Measurements from ENCODE around the gene PSENEN.

The PSENEN gene

GRCh38 chr19:35738887-35739229 is 6.6 kb upstream of the PSENEN start:
- no peak overlapping the region for H3K27ac ChIP-seq (ENCODE audit: low read depth, low read length)
- H3K4me3 ChIP-seq (ENCODE audit: low read depth in 1 of 2, low read length in 2 of 2) = no peak overlapping the region
- peaks cover 54% of the 10 kb centered on the region for H3K36me3 ChIP-seq (ENCODE audit: insufficient read depth, low read length)
- H3K27me3 ChIP-seq (ENCODE audit: control insufficient read depth in 1 of 2, insufficient read depth in 2 of 2, low read length in 2 of 2) = no peaks in the 10 kb centered on the region
- H3K4me1 ChIP-seq (ENCODE audit: insufficient read depth, low read length) = peaks cover 13% of the 10 kb centered on the region
- H3K9me3 ChIP-seq (ENCODE audit: low read length) = no peaks in the 10 kb centered on the region
- no peak overlapping the region for H3K9ac ChIP-seq (ENCODE audit: low read length)

DNA sequence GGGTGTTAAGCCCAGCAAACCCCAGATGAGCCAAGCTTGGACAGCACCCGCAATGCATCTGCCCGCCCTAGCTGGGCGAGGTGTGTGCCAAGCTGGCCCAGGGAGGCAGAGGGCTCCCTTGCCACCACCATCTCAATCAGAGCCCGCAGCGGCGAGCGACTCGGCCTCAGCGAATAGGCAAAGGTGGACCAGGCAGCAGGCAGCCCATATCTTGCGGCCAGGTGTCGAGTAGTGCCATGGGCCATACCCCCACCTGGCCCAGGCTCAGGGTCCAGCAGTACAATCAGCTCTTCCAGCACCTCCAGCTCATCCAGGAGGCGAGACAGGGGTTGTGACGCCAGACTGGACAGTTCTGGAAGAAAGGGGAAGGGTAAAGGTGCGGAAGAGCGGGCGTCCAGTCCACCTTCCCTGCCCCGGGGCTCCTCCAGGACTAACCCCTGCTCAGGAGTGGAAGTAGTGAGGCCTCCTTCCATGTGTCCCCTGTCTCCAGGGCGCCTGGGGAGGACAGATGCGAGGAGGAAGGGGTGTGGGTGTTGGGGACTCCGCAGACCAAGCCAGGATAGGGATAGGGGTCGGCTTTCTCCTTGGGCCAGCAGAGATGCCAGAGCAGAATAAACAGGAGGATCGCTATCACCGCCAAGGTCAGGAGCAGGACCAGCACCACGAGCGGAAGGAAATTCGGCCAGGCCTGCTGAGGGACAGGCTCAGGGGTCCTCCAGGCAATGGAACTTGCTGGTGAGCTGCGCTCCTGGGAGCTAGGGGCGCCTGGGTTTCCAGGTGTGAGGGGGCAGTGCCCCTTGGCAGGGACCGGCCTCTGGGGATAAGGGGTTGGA is 6.0 kb upstream of the PSENEN start:
- no peaks in the 10 kb centered on the region for H3K27me3 ChIP-seq (ENCODE audit: control insufficient read depth in 1 of 2, insufficient read depth in 2 of 2, low read length in 2 of 2)
- H3K9me3 ChIP-seq (ENCODE audit: low read length) = no peaks in the 10 kb centered on the region
- H3K27ac ChIP-seq (ENCODE audit: low read depth, low read length) = peak overlapping the region; percentile 72
- H3K4me3 ChIP-seq (ENCODE audit: low read depth in 1 of 2, low read length in 2 of 2) = peak overlapping the region in 1 of 2 donors; percentile 70
- no peak overlapping the region for H3K9ac ChIP-seq (ENCODE audit: low read length)
- peaks cover 19% of the 10 kb centered on the region for H3K4me1 ChIP-seq (ENCODE audit: insufficient read depth, low read length)
- peaks cover 48% of the 10 kb centered on the region for H3K36me3 ChIP-seq (ENCODE audit: insufficient read depth, low read length)

- Histone ChIP-seq H3K27ac (ENCODE audit: low read depth, low read length) (peak overlapping the region; percentile 72), H3K9me3 (ENCODE audit: low read length) (no peaks in the 10 kb centered on the region), H3K27me3 (ENCODE audit: control insufficient read depth in 1 of 2, insufficient read depth in 2 of 2, low read length in 2 of 2) (no peaks in the 10 kb centered on the region), H3K4me1 (ENCODE audit: insufficient read depth, low read length) (peaks cover 21% of the 10 kb centered on the region), H3K36me3 (ENCODE audit: insufficient read depth, low read length) (peaks cover 43% of the 10 kb centered on the region), H3K9ac (ENCODE audit: low read length) (peak overlapping the region; percentile 42), H3K4me3 (ENCODE audit: low read depth in 1 of 2, low read length in 2 of 2) (peak overlapping the region; percentile 60 to 70)
These were observed 5.4 kb upstream of the PSENEN start for GRCh38 chr19:35740108-35740422.

- no peaks in the 10 kb centered on the region for H3K9me3 ChIP-seq (ENCODE audit: low read length)
- H3K27ac ChIP-seq (ENCODE audit: low read depth, low read length) = peak overlapping the region; percentile 76
- H3K4me1 ChIP-seq (ENCODE audit: insufficient read depth, low read length) = peaks cover 21% of the 10 kb centered on the region
- H3K36me3 ChIP-seq (ENCODE audit: insufficient read depth, low read length) = peaks cover 37% of the 10 kb centered on the region
- peak overlapping the region; percentile 60 to 88 for H3K4me3 ChIP-seq (ENCODE audit: low read depth in 1 of 2, low read length in 2 of 2)
- no peaks in the 10 kb centered on the region for H3K27me3 ChIP-seq (ENCODE audit: control insufficient read depth in 1 of 2, insufficient read depth in 2 of 2, low read length in 2 of 2)
- peak overlapping the region; percentile 57 for H3K9ac ChIP-seq (ENCODE audit: low read length)
These were observed 4.8 kb upstream of the PSENEN start for GRCh38 chr19:35740423-35741202.

DNA sequence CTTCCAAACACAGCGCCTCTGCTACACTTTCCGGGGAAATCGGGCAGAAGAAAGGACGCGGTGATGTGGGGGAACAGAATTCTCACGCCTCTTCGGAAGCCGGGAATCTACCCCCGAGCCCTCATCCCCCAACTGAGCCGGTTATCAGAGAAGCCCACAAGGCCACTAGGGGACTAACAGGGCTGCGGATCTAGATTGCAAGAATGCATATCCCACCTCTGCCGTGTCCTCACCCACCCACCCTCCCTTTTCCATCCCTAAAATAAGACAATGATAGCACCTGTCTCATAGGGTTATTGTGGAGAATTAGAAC is 4.3 kb upstream of the PSENEN start:
- Histone ChIP-seq H3K4me1 (ENCODE audit: insufficient read depth, low read length) (peaks cover 25% of the 10 kb centered on the region), H3K36me3 (ENCODE audit: insufficient read depth, low read length) (peaks cover 33% of the 10 kb centered on the region), H3K27me3 (ENCODE audit: control insufficient read depth in 1 of 2, insufficient read depth in 2 of 2, low read length in 2 of 2) (no peaks in the 10 kb centered on the region), H3K9me3 (ENCODE audit: low read length) (no peaks in the 10 kb centered on the region), H3K9ac (ENCODE audit: low read length) (peak overlapping the region; percentile 57), H3K4me3 (ENCODE audit: low read depth in 1 of 2, low read length in 2 of 2) (peak overlapping the region; percentile 38 to 88), H3K27ac (ENCODE audit: low read depth, low read length) (peak overlapping the region; percentile 76)

DNA sequence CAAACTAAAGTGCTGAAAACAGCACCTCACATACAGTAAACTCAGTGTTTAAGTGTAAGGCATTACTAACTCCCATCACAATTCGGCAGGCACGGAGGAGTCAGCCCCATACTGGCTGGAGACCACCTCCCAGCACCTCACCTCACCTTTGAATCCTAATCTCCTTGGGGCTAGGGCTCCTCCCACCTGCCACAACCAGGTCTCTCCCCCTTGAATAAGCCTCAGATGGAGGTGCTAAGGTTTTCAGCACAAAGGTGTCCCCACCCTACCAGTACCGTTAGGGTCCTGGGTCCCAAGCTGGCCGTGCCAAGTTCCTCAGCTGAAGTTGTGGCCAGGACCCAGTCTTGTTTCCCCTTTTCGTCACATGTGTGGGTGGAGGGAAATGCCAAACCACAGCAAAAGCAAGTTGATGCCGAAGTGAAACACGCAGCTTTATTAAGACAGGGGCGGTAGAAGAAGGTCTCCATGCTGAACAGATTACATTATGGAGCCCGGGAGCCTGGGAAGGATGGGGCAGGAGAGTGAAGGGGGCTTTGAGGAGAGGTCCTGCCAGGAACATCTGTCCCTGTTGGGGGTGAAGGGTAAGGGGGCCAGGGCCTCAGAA is 3.2 kb upstream of the PSENEN start, which contains the start of gene IGFLR1:
Gene IGFLR1 (minus strand): TSS at position 332 of the 604 bp plus-strand sequence. CDS start 1,272 bp downstream, outside the sequence.
- H3K27ac ChIP-seq (ENCODE audit: low read depth, low read length) = peak within 1 kb of the TSS; percentile 6
- H3K27me3 ChIP-seq (ENCODE audit: control insufficient read depth in 1 of 2, insufficient read depth in 2 of 2, low read length in 2 of 2) = no peaks in the 10 kb centered on the region
- H3K36me3 ChIP-seq (ENCODE audit: insufficient read depth, low read length) = peaks cover 22% of the 10 kb centered on the region
- no peaks in the 10 kb centered on the region for H3K9me3 ChIP-seq (ENCODE audit: low read length)
- peaks cover 33% of the 10 kb centered on the region for H3K4me1 ChIP-seq (ENCODE audit: insufficient read depth, low read length)
- H3K9ac ChIP-seq (ENCODE audit: low read length) = no peak within 1 kb of the TSS
- no peak within 1 kb of the TSS for H3K4me3 ChIP-seq (ENCODE audit: low read depth in 1 of 2, low read length in 2 of 2)

DNA sequence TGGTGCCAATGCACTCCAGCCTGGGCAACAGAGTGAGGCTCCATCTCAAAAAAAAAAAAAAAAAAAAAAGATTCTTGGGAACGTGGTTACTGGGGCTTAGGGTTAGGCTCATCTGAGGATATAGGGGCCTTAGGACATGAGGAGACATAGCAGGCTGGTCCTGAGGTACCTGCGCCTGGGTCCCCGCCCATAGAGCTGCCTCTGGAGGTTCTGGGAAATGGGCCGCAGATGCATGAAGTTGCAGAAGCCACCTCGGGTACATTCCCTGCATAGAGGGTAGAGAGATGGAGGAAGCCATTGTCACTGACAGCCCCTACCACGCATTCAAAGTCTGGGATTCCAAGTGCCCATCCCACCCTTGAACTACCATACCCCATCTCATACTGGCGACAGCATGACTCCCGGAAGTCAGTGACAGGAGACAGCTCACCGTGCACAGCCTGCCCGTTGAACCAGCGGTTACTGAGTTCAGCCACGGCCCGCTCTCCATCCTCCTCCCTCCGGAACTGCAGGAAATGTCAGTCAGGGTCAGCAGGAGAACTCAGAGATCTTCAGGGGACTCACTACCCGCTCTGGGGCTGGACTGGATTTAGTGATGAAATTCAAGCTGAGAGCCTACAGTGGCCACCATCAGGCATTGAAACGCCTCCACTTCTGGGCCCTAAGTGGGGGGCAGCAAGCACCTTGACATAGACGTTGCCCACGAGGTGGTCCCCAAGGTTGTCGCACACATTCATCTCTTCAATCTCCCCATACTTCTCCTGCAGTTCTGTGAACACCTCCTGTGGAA is 1.6 kb upstream of the PSENEN start:
- Histone ChIP-seq H3K4me3 (ENCODE audit: low read depth in 1 of 2, low read length in 2 of 2) (peak overlapping the region; percentile 90 to 94), H3K27me3 (ENCODE audit: control insufficient read depth in 1 of 2, insufficient read depth in 2 of 2, low read length in 2 of 2) (no peaks in the 10 kb centered on the region), H3K27ac (ENCODE audit: low read depth, low read length) (peak overlapping the region; percentile 100), H3K9ac (ENCODE audit: low read length) (peak overlapping the region; percentile 84), H3K9me3 (ENCODE audit: low read length) (no peaks in the 10 kb centered on the region), H3K36me3 (ENCODE audit: insufficient read depth, low read length) (peaks cover 8% of the 10 kb centered on the region), H3K4me1 (ENCODE audit: insufficient read depth, low read length) (peaks cover 36% of the 10 kb centered on the region)

DNA sequence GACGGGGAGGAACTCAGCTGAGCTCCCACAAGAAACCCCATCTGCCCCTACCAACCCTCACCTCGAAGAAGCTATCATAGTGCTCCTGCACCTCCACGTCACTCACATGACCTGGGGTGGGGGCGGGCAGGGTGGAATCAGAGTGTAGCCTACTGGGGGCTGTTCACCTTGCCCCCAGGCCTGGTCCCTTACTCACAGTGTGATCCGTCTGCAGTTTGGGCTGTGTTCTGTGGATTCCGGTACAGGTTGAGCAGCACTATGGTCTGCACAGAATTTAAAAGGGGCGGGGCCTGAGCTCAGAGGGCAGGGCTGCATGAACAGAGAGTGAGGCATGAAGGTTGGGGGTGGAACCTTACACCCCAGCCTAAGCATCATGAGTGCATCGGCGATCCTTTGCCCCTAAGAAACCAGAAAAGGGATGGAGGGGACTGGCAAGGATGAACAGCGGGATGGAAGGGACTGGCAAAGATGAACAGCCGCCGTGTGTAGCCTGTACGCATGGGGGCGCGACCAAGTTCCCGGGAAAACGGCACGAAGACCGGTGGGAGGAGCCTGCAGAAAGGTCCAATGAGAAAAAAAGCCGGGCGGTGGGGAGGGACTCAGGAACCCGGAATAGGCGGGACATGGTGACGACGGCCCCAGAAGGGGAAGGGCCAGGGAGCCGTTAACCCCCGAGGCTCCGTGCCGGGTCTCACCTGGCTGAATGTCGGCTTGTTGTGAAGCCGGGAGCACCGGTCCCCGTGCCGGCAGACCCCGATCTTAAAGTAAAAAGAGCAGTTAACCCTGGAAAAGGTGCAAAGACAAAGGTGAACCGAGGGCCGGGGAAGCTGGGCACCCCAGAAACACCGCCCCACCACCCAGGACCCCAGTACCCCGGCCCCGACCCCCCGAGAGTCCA is 772 bp upstream of the PSENEN start:
- Histone ChIP-seq H3K4me1 (ENCODE audit: insufficient read depth, low read length) (peaks cover 39% of the 10 kb centered on the region), H3K36me3 (ENCODE audit: insufficient read depth, low read length) (peaks cover 6% of the 10 kb centered on the region), H3K4me3 (ENCODE audit: low read depth in 1 of 2, low read length in 2 of 2) (peak overlapping the region; percentile 90 to 94), H3K9me3 (ENCODE audit: low read length) (no peaks in the 10 kb centered on the region), H3K27me3 (ENCODE audit: control insufficient read depth in 1 of 2, insufficient read depth in 2 of 2, low read length in 2 of 2) (no peaks in the 10 kb centered on the region), H3K9ac (ENCODE audit: low read length) (peak overlapping the region; percentile 84), H3K27ac (ENCODE audit: low read depth, low read length) (peak overlapping the region; percentile 100)

- H3K27me3 ChIP-seq (ENCODE audit: control insufficient read depth in 1 of 2, insufficient read depth in 2 of 2, low read length in 2 of 2) = no peaks in the 10 kb centered on the region
- H3K27ac ChIP-seq (ENCODE audit: low read depth, low read length) = peak overlapping the region; percentile 100
- peaks cover 6% of the 10 kb centered on the region for H3K36me3 ChIP-seq (ENCODE audit: insufficient read depth, low read length)
- peak overlapping the region; percentile 84 for H3K9ac ChIP-seq (ENCODE audit: low read length)
- H3K4me3 ChIP-seq (ENCODE audit: low read depth in 1 of 2, low read length in 2 of 2) = peak overlapping the region; percentile 53 to 94
- H3K4me1 ChIP-seq (ENCODE audit: insufficient read depth, low read length) = peaks cover 36% of the 10 kb centered on the region
- H3K9me3 ChIP-seq (ENCODE audit: low read length) = no peaks in the 10 kb centered on the region
These were observed 624 bp downstream of the PSENEN start for GRCh38 chr19:35746087-35746462.

GRCh38 chr19:35746531-35746930 is 1.1 kb downstream of the PSENEN start:
- Histone ChIP-seq H3K4me3 (ENCODE audit: low read depth in 1 of 2, low read length in 2 of 2) (peak overlapping the region in 1 of 2 donors; percentile 94), H3K9ac (ENCODE audit: low read length) (peak overlapping the region; percentile 84), H3K4me1 (ENCODE audit: insufficient read depth, low read length) (peaks cover 36% of the 10 kb centered on the region), H3K9me3 (ENCODE audit: low read length) (no peaks in the 10 kb centered on the region), H3K27ac (ENCODE audit: low read depth, low read length) (no peak overlapping the region), H3K27me3 (ENCODE audit: control insufficient read depth in 1 of 2, insufficient read depth in 2 of 2, low read length in 2 of 2) (no peaks in the 10 kb centered on the region), H3K36me3 (ENCODE audit: insufficient read depth, low read length) (peaks cover 6% of the 10 kb centered on the region)

Data from muscle layer of colon (tissue), 2 donors.